ENCODE measurements around the gene RNF114. TPM values are rescaled to one million over a fixed set of nuclear protein-coding genes. Genes with fewer than 3 reads are reported as not detected.

RNF114 gene
- polyA plus RNA-seq, 3 donors: 128 to 164 (median 146) TPM

DNA sequence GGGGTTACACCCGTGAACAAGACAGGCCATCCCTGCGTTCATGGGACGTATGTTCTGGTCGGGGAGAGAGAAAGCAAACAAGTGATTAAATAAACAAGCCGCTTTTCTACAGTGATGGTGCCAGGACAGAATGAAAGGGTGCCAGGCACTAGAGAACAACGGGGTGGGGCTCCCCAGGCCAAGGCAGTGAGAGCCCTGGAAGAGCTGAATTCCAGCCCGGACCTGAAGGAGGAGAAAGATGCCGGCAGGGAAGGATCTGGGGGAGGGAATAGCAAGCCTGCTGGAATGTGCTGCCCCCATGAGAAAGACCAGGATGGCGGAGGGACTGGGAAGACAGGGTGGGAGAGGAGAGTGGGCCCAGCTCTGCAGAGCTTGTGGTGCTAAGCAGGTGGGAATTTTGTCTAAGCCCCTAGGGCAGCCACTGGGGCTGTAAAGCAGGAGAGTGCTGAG, 54.1 kb downstream of the RNF114 start:
- TF ChIP-seq, protein P1, sequence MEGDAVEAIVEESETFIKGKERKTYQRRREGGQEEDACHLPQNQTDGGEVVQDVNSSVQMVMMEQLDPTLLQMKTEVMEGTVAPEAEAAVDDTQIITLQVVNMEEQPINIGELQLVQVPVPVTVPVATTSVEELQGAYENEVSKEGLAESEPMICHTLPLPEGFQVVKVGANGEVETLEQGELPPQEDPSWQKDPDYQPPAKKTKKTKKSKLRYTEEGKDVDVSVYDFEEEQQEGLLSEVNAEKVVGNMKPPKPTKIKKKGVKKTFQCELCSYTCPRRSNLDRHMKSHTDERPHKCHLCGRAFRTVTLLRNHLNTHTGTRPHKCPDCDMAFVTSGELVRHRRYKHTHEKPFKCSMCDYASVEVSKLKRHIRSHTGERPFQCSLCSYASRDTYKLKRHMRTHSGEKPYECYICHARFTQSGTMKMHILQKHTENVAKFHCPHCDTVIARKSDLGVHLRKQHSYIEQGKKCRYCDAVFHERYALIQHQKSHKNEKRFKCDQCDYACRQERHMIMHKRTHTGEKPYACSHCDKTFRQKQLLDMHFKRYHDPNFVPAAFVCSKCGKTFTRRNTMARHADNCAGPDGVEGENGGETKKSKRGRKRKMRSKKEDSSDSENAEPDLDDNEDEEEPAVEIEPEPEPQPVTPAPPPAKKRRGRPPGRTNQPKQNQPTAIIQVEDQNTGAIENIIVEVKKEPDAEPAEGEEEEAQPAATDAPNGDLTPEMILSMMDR (IDR thresholded peaks at IDR 0.05): no peak
- Mint-ChIP-seq H3K4me3 (no peak overlapping the region), H3K27ac (peak overlapping the region in 4 of 7 donors; percentile 31 to 62 (median 44)), H3K36me3 (peaks cover 15 to 22% of the 10 kb centered on the region in 2 donors), H3K4me1 (peaks cover 38% of the 10 kb centered on the region), H3K9me3 (no peaks in the 10 kb centered on the region), H3K27me3 (ENCODE audit: low read depth in 3 of 3) (peaks cover 0 to 11% (median 2%) of the 10 kb centered on the region in 3 donors)
- no peak overlapping the region for H3K4me2 ChIP-seq (replicated peaks; ENCODE audit: extremely low read depth, low read length, poor library complexity, severe bottlenecking)
- WGBS (ENCODE audit: insufficient coverage): 71% methylated on average over 7 of the region's 9 CpGs
- no peak for DNase-seq
- H4K20me1 ChIP-seq (ENCODE audit: insufficient read depth, low read length): peaks cover 12% of the 10 kb centered on the region
- intact Hi-C loops (cut with micrococcal nuclease): no loop called here
- H2AFZ ChIP-seq (ENCODE audit: insufficient read depth, low read depth, low read length, poor library complexity, severe bottlenecking): no peak overlapping the region
- peaks cover 0 to 12% of the 10 kb centered on the region in 2 donors for H3K36me3 ChIP-seq (replicated peaks in 1 of 2; ENCODE audit: control insufficient read depth in 1 of 2, insufficient read depth in 2 of 2, low read length in 2 of 2)
- no peaks in the 10 kb centered on the region for H3K9me3 ChIP-seq (replicated peaks in 1 of 2; ENCODE audit: control insufficient read depth in 1 of 2, insufficient read depth in 1 of 2, low read length in 2 of 2)
- H3K4me3 ChIP-seq (replicated peaks in 1 of 3; ENCODE audit: low read depth in 2 of 3, low read length in 3 of 3): no peak overlapping the region
- peaks cover 28 to 50% of the 10 kb centered on the region in 2 donors for H3K4me1 ChIP-seq (ENCODE audit: control insufficient read depth in 1 of 2, insufficient read depth in 2 of 2, low read length in 2 of 2)
- no peaks in the 10 kb centered on the region for H3K27me3 ChIP-seq (ENCODE audit: control insufficient read depth in 2 of 2, insufficient read depth in 2 of 2, low read length in 2 of 2)
- H3K27ac ChIP-seq (ENCODE audit: low read depth in 1 of 2, low read length in 2 of 2): no peak overlapping the region
- H3K79me2 ChIP-seq (ENCODE audit: insufficient read depth, low read length): no peaks in the 10 kb centered on the region
- no peak overlapping the region for H3K9ac ChIP-seq (ENCODE audit: insufficient read depth, low read length, poor library complexity, severe bottlenecking)

DNA sequence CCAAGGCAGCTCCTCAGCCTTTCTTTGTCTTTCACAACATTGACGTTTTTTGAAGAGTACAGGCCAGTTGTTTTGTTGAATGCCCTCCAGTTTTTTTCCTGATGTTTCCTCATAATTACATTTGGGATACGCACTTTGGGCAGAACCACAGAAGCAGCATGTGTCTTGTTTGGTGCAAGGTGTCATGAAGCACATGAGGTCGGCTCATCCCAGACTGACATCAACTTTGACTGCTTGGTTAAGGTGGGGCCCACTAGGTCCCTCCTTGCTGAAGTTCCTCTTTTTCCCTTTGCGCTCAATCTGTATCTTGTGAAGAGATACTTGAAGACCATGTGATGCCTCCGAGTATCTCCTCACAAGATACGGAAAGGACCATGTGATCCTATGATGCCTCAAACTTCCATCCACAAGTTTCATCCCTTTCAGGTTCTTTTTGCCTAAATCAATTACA, 57.1 kb downstream of the RNF114 start:
- no peak overlapping the region for H3K4me2 ChIP-seq (replicated peaks; ENCODE audit: extremely low read depth, low read length, poor library complexity, severe bottlenecking)
- peaks cover 0 to under 1% of the 10 kb centered on the region in 2 donors for H3K36me3 ChIP-seq (replicated peaks in 1 of 2; ENCODE audit: control insufficient read depth in 1 of 2, insufficient read depth in 2 of 2, low read length in 2 of 2)
- H3K4me3 ChIP-seq (replicated peaks in 1 of 3; ENCODE audit: low read depth in 2 of 3, low read length in 3 of 3): no peak overlapping the region
- no peaks in the 10 kb centered on the region for H4K20me1 ChIP-seq (ENCODE audit: insufficient read depth, low read length)
- Mint-ChIP-seq H3K9me3 (peaks cover 0 to 2% (median 0%) of the 10 kb centered on the region in 7 donors), H3K4me3 (peak overlapping the region in 1 of 2 donors; percentile 9), H3K4me1 (peaks cover 35% of the 10 kb centered on the region), H3K27ac (peak overlapping the region; percentile 28 to 80 (median 69)), H3K27me3 (ENCODE audit: low read depth in 3 of 3) (peaks cover 0 to 11% (median 2%) of the 10 kb centered on the region in 3 donors), H3K36me3 (peaks cover 2 to 7% of the 10 kb centered on the region in 2 donors)
- H3K27ac ChIP-seq (ENCODE audit: low read depth in 1 of 2, low read length in 2 of 2): peak overlapping the region in 1 of 2 donors; percentile 4
- TF ChIP-seq, protein P1 (IDR thresholded peaks at IDR 0.05): no peak
- H3K27me3 ChIP-seq (ENCODE audit: control insufficient read depth in 2 of 2, insufficient read depth in 2 of 2, low read length in 2 of 2): no peaks in the 10 kb centered on the region
- no peak overlapping the region for H2AFZ ChIP-seq (ENCODE audit: insufficient read depth, low read depth, low read length, poor library complexity, severe bottlenecking)
- no peak overlapping the region for H3K9ac ChIP-seq (ENCODE audit: insufficient read depth, low read length, poor library complexity, severe bottlenecking)
- peak; percentile 70 to 78 (median 77) for DNase-seq
- intact Hi-C loops (cut with micrococcal nuclease): no loop called here
- H3K9me3 ChIP-seq (replicated peaks in 1 of 2; ENCODE audit: control insufficient read depth in 1 of 2, insufficient read depth in 1 of 2, low read length in 2 of 2): no peaks in the 10 kb centered on the region
- no peaks in the 10 kb centered on the region for H3K79me2 ChIP-seq (ENCODE audit: insufficient read depth, low read length)
- no CpG with 5 or more reads among the region's 6 CpGs for WGBS (ENCODE audit: insufficient coverage)
- H3K4me1 ChIP-seq (ENCODE audit: control insufficient read depth in 1 of 2, insufficient read depth in 2 of 2, low read length in 2 of 2): peaks cover 28 to 36% of the 10 kb centered on the region in 2 donors

All from CD14-positive monocyte (primary cell).